ENCODE measurements around the gene PRAMEF1. TPM values are rescaled to one million over a fixed set of nuclear protein-coding genes. Genes with fewer than 3 reads are reported as not detected.
"Not testable (repeated sequence)": the region's sequence is repeated elsewhere in the genome, so short reads cannot be mapped to it uniquely, and the experiment has no call there.

PRAMEF1 gene
- total RNA-seq, 1 donor from 2014 or later, result not detected

GRCh38 chr1:12784729-12785128 is 6.5 kb upstream of the PRAMEF1 start:
- H3K9me3 Mint-ChIP-seq (ENCODE audit: unreplicated experiment); H3K4me3 Mint-ChIP-seq (ENCODE audit: unreplicated experiment); H3K27me3 Mint-ChIP-seq (ENCODE audit: unreplicated experiment); DNase-seq (ENCODE audit: low spot score); H3K4me1 Mint-ChIP-seq (ENCODE audit: unreplicated experiment); H3K27ac Mint-ChIP-seq (ENCODE audit: unreplicated experiment); H3K36me3 Mint-ChIP-seq (ENCODE audit: low read depth, unreplicated experiment): not testable (repeated sequence)

- TF ChIP-seq CTCF (IDR thresholded peaks at IDR 0.05; ENCODE audit: unreplicated experiment), result no peak
- peaks cover 2% of the 10 kb centered on the region for H3K27me3 Mint-ChIP-seq (ENCODE audit: unreplicated experiment)
- H3K4me1 Mint-ChIP-seq (ENCODE audit: unreplicated experiment), result no peaks in the 10 kb centered on the region
- H3K27ac Mint-ChIP-seq (ENCODE audit: unreplicated experiment), result no peak overlapping the region
- H3K4me3 Mint-ChIP-seq (ENCODE audit: unreplicated experiment), result no peak overlapping the region
- H3K9me3 Mint-ChIP-seq (ENCODE audit: unreplicated experiment), result peaks cover 15% of the 10 kb centered on the region
- DNase-seq (ENCODE audit: low spot score), result no peak
- H3K36me3 Mint-ChIP-seq (ENCODE audit: low read depth, unreplicated experiment), result no peaks in the 10 kb centered on the region
Measured at GRCh38 chr1:12798911-12799310, 7.7 kb downstream of the PRAMEF1 start.

- DNase-seq (ENCODE audit: low spot score), result no peak
- Mint-ChIP-seq H3K4me3 (ENCODE audit: unreplicated experiment) (no peak overlapping the region), H3K27ac (ENCODE audit: unreplicated experiment) (no peak overlapping the region), H3K4me1 (ENCODE audit: unreplicated experiment) (no peaks in the 10 kb centered on the region), H3K9me3 (ENCODE audit: unreplicated experiment) (peaks cover 15% of the 10 kb centered on the region), H3K36me3 (ENCODE audit: low read depth, unreplicated experiment) (no peaks in the 10 kb centered on the region), H3K27me3 (ENCODE audit: unreplicated experiment) (peaks cover 2% of the 10 kb centered on the region)
- no peak for TF ChIP-seq CTCF (IDR thresholded peaks at IDR 0.05; ENCODE audit: unreplicated experiment)
Measured at GRCh38 chr1:12799730-12800129, 8.5 kb downstream of the PRAMEF1 start.

- Mint-ChIP-seq H3K36me3 (ENCODE audit: low read depth, unreplicated experiment) (peaks cover 6% of the 10 kb centered on the region), H3K27me3 (ENCODE audit: unreplicated experiment) (peaks cover 6% of the 10 kb centered on the region), H3K4me1 (ENCODE audit: unreplicated experiment) (no peaks in the 10 kb centered on the region), H3K27ac (ENCODE audit: unreplicated experiment) (no peak overlapping the region), H3K4me3 (ENCODE audit: unreplicated experiment) (no peak overlapping the region), H3K9me3 (ENCODE audit: unreplicated experiment) (peaks cover 22% of the 10 kb centered on the region)
- no peak for TF ChIP-seq CTCF (IDR thresholded peaks at IDR 0.05; ENCODE audit: unreplicated experiment)
- DNase-seq (ENCODE audit: low spot score), result no peak
Measured at GRCh38 chr1:12809933-12810332, 18.7 kb downstream of the PRAMEF1 start.

- TF ChIP-seq CTCF (IDR thresholded peaks at IDR 0.05; ENCODE audit: unreplicated experiment), result no peak
- H3K27me3 Mint-ChIP-seq (ENCODE audit: unreplicated experiment), result peaks cover 6% of the 10 kb centered on the region
- H3K4me3 Mint-ChIP-seq (ENCODE audit: unreplicated experiment), result no peak overlapping the region
- no peaks in the 10 kb centered on the region for H3K4me1 Mint-ChIP-seq (ENCODE audit: unreplicated experiment)
- DNase-seq (ENCODE audit: low spot score), result no peak
- no peak overlapping the region for H3K27ac Mint-ChIP-seq (ENCODE audit: unreplicated experiment)
- H3K9me3 Mint-ChIP-seq (ENCODE audit: unreplicated experiment), result peaks cover 22% of the 10 kb centered on the region
- peaks cover 6% of the 10 kb centered on the region for H3K36me3 Mint-ChIP-seq (ENCODE audit: low read depth, unreplicated experiment)
Measured at GRCh38 chr1:12810691-12811408, 19.7 kb downstream of the PRAMEF1 start.

All from endothelial cell (in vitro differentiated cells).